Measurements from ENCODE around the gene TMEM254. TPM values are rescaled to one million over a fixed set of nuclear protein-coding genes. Genes with fewer than 3 reads are reported as not detected.
"Not testable (repeated sequence)": the region's sequence is repeated elsewhere in the genome, so short reads cannot be mapped to it uniquely, and the experiment has no call there.

TMEM254 gene
- total RNA-seq, 1 donor from 2014 or later = 3.0 TPM

DNA sequence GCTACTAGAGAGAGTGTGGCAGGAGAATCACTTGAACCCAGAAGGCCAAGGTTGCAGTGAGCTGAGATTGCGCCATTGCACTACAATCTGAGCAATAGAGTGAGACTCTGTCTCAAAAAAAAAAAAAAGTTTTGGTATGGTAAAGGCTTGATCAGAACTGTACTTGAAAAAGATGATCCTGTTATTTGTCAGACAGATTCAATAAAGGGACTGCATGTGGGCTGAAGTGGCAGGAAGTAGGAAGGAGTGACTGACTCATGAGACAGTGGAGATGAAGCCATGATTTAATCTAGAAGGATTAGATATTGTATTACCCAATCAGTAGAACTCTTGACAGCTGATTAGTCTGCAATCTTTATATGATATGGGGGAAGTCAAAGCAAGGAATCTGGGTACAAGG is 2.7 kb upstream of the TMEM254 start:
- DNase-seq (ENCODE audit: low read depth in 2 of 2) = no peak

DNA sequence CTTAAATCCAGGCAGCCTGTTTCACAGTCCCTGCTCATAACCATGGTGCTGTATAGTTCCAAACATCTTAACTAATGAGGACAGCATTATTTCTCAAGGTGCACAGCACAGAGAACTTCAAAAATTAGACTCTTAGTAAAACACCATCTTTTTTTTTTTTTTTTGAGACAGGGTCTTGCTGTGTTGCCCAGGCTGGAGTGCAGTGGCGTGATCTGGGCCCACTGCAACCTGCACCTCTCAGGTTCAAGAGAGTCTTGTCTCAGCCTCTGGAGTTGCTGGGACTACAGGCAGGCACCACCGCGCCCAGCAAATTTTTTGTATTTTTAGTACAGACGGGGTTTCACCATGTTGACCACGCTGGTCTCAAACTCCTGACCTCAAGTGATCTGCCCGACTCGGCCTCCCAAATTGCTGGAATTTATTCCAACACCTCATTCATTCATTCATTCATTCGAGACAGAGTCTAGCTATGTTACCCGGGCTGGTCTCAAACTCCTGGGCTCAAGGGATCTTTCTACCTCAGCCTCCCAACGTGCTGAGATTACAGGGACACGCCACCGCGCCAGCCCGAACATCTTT is 507 bp upstream of the TMEM254 start:
- DNase-seq (ENCODE audit: low read depth in 2 of 2) = no peak

DNA sequence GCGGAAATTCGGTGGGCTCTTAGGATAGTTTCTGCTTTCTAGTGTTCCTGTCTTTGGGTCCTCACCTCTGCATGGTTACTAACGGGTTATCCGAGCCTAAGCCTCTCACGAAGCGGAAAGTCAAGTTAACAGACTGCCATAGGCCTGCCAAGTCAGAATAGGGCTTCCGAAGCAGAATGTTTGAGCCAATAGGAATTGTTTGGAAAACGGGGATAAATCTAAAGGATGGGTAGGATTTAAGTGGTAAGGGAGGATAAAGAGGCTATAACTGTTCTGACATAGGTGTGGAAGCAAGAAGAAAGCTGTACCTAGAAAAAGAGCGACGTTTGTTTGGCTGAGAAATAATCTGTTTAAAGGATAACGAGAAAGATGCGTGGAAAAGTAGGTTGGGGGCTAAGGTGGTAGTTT is 851 bp downstream of the TMEM254 start:
- DNase-seq (ENCODE audit: low read depth in 2 of 2) = no peak

DNA sequence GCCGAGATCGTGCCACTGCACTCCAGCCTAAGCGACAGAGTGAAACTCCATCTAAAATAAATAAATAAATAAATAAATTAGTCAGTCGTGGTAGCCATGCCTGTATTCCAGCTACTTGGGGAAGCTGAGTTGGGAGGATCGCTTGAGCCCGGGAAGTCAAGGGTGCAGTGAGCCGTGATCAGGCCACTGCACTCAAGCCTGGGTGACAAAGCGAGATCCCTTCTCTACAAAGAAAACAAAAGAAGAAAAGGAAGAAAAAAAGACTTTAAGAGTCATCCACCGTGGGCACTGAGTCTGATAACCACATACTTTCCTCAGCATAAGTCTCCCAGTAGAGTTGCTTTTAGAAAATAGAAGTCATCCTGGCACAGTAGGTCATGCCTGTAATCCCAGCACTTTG is 2.6 kb downstream of the TMEM254 start:
- no peak for DNase-seq (ENCODE audit: low read depth in 2 of 2)

DNA sequence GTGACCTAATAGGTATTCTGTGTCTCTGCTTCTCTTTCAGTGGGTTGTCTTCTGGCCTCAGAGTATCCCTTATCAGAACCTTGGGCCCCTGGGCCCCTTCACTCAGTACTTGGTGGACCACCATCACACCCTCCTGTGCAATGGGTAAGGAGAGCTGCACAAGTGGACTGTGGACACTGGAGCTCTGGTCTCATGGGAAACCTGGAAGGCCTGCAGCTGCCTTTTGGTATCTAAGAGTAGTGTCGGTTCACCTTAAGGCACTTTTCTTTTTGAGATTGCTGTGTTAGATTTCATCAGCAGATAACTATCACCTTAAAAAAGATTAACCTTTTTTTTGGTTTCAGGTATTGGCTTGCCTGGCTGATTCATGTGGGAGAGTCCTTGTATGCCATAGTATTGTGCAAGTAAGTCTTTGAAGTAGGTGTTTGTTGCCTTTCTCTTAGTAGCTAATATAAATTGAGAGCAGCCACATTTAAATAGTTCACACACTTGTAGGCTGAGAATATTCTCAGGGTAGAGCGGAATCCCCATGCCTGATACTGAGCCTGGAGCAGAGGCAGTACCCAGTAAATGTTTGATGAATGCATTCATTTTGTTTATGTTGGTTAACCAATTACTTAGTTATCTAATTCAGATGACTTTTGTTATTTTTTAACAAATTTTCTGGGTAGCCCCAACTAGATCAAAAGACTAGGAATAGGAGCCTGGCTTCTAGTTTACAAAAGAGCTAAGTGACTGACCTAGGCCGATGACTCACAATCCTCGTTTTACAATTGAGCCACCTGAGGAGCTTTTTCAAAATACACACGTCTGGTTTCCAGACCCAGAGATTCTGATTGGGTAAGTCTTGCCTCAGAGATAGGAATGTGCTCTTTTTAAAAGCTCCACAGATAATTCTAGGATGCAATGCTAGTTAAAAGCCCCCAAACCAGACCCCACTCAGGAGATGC is 3.6 kb downstream of the TMEM254 start:
- DNase-seq (ENCODE audit: low read depth in 2 of 2) = no peak

DNA sequence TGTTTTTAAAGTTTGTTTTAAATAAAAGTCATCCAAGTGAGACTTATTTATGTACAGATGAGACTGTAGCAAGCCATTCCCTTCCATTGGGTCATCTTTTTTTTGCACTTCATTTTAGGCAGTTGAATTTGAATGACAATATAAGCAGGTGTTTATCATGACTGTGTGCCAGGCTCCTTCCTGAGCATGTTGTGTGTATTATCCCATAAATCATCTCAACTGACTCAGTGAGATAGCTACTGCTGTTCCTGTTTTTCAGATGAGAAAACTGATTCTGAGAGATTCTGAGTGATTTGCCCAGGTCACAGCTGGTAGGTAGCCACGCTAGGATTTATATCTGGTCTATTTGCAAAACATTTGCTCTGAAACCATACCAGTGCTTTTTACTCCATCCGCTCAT is 11.7 kb downstream of the TMEM254 start:
- DNase-seq (ENCODE audit: low read depth in 2 of 2) = peak in 1 of 2 donors; percentile 73

DNA sequence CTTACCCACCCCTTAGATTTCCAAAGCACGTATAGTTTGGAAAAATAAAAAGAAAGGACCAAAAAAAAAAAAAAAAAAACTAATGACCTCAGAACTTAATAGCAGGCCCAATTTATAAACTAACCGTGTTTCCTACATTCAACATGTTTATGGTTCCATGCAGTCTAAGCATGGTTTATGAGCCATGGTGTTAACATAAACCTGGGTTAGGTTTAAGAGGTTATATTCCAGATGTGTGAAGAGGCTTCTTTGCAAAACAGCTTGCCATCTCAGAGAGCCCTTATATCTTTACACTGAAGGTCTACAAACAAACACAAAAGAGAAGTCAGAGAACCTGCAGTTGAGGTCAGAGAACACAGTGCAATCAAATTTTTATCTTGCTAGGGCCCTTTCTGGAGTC is 15.8 kb downstream of the TMEM254 start:
- no peak for DNase-seq (ENCODE audit: low read depth in 2 of 2)

DNA sequence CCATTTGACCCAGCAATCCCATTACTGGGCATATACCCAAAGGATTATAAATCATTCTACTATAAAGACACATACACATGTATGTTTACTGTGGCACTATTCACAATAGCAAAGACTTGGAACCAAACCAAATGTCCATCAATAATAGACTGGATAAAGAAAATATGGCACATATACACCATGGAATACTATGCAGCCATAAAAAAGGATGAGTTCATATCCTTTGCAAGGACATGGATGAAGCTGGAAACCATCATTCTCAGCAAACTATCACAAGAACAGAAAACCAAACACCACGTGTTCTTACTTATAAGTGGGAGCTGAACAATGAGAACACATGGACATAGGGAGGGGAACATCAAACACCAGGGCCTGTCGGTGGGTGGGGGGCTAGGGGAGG is 19.8 kb downstream of the TMEM254 start:
- DNase-seq (ENCODE audit: low read depth in 2 of 2) = not testable (repeated sequence)

DNA sequence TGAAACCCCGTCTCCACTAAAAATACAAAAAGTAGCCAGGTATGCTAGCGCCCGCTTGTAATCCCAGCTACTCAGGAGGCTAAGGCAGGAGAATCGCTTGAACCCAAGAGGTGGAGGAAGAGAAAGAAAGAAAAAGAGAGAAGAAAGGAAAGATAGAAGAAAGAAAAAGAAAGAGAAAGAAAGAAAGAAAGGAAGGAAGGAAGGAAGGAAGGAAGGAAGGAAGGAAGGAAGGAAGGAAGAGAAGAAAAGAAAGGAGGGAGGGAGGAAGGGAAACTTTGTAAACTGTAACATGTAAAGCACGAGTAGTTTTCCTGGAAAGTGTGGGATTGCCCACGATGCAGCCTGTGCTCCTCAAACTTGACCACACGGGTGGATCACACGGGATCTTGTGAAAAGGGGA is 20.8 kb downstream of the TMEM254 start:
- not testable (repeated sequence) for DNase-seq (ENCODE audit: low read depth in 2 of 2)

DNA sequence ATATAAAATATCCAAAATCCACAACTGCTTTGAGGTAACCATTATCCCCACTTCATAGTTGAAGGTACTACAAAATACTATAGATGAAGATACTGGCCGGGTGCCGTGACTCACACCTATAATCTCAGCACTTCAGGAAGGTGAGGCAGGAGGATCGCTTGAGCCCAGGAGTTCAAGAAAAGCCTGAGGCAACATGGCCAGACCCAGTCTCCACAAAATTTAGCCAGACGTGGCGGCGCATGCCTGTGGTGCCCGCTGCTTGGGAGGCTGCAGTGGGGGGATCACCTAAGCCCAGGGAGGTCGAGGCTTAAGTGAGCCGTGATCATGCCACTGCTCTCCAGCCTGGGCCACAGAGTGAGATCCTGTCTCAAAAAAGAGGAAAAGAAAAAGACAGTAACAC is 21.7 kb downstream of the TMEM254 start:
- DNase-seq (ENCODE audit: low read depth in 2 of 2) = no peak

DNA sequence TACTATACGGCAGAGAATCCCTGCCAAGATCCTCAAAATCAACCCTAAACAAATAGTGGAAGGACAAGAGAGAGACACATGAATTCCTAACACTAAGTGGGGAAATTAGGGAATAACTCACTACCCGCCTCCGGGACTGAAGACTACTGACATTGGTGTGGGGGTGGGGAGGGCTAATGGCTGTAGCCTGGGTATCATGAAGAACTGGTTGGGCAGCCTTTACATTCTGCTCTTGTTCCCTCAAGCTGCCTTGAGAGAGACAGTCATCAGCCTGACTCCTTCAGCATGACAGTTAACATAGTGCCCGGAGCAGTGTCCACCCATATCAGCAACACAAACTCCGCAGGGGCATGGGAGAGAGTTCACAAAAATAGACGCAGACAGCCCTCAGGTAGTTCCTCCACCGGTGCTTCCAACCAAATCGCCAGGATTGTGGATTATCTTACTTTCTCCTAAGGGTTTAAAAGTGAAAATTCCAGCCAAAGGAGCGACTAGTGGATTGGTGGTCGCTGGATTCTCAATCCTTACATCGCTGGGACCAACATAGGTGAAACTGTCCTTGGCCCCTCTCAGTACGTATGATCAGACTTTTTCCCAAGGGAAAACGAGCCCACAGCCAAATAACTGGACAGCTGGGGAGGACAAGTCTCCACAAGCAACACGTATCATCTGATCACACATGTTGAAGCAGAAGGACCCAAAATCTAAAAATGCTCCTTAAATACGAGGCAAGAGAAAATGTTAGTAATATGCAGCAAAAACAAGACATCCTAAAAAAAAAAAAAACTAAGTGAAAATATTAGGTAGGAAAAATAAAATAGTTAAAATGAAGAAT is 22.6 kb downstream of the TMEM254 start:
- DNase-seq (ENCODE audit: low read depth in 2 of 2) = no peak

DNA sequence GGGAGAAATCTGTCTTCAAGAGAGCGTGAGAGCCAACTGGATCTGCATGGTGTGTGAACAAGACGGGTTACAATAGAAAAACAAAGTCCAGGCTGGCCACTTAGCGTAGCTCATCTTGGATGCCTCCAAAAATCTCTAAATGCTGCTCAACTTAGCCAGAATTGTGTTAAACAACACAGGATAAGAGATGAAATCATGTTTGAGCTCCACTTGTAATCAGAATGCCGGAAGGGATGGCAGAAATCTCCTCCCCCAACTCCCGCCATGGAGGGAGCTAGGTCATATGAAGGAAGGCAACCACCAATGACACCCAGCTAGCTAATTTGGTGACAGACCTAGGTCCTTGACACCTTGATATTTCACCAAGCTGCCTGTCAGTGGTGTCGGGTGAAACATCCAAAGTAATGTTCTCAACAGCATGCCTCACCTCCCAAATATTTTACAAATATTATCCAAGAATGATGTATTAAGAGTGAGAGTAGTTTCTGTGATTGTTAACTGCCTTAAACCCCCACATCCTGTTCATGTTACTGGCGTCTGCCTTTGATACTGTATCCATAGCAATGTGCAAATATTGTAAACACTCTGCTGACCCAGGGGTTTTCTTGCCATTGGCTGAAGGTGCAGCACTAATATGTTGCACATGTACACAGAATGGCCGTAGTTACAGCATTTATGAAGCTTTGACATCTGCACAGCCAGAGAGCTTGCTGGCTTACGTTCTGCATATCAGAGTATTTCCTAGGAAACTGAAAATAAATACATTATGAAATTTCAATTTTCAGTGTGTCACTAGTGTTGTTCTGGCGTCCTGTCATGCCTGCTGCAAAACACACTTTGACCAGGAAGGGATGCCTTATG is 25.8 kb downstream of the TMEM254 start:
- peak; percentile 17 to 21 for DNase-seq (ENCODE audit: low read depth in 2 of 2)

DNA sequence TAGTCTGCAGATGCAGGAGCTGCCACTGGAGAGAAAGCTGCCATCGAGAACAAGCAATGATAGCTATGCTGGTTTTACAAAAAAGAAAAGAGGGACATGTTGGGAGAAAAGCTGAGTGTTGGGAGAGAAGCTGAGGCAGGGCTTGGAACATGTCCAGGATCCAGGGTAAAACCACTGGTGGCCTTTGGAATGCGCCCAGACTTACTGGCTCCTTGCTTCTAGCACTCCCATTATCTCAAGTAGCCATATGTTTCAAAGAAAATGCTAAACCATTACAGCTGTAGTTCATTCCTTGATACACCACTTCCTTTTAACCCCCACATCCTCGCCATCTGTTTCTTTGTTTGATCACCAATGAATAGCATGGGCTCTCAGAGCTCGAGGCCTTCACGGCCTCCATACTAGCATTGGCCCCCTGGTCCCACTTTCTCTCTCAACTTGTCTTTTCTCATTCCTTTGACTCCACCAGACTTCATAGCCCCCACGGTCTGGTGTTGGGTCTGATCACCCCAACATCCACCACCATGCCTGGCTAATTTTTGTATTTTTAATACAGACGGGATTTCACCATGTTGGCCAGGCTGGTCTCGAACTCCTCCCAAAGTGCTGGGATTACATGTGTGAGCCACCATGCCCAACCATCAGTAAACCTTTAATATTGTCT is 30.2 kb downstream of the TMEM254 start:
- DNase-seq (ENCODE audit: low read depth in 2 of 2) = no peak

DNA sequence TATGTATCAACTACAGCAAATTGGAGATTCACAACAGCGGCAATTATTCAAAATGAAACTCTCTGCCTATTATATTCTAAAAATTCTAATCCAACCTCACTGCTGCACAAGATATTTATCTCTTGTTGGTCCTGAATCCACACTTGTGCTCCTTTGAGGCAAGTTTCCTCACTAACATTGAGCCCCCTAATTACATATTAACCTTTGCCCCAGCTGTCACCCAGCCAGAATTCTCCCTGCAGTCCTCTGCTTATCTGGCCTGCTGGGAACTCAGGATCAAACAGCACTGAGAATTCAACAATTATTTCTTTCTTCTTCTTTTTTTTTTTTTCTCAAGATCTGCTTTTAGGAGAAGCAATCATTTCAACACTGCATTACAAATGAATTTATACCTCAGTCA is 32.5 kb downstream of the TMEM254 start:
- DNase-seq (ENCODE audit: low read depth in 2 of 2) = no peak

DNA sequence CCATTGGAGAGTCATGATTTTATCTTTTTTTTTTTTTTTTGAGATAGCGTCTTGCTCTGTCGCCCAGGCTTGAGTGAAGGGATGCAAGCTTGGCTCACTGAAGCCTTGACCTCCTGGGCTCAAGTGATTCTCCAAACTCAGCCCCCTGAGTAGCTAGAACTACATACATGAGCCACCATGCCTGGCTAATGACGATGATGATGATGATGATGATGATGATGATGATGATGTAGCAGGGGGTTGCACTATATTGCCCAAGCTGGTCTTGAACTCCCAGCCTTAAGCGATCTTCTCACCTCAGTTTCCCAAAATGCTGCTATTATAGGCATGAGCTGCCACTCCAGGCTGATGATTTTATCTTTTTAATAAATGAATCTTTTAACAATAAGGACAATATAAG is 40.2 kb downstream of the TMEM254 start:
- no peak for DNase-seq (ENCODE audit: low read depth in 2 of 2)

DNA sequence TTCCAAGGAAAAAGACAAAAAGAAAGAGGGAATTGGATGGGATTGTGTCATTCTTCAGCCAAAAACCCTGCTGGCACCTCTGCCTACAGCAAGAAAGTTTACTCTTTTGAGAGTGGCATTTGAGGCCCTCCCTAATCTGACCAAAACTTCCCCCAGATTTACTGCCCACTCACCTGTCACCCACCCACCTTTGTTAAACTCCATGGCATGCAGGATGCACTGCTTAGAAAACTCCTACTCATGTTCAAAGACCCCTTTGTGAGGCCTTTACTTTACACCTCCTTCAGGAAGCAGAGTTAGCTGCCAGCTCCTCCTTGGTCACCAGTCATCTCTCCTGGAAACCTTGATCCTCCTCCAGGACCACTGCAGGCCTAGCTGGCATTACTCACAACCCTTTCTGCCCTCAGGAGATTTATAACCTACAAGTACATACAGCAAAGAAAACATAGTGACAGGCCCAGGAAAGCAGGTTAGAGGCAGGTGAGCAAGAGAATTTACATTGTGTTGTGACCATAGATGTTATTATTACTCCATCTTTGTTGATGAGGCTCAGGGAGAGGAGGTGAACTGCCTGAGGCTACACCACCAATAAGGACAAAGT is 43.7 kb downstream of the TMEM254 start:
- DNase-seq (ENCODE audit: low read depth in 2 of 2) = no peak

DNA sequence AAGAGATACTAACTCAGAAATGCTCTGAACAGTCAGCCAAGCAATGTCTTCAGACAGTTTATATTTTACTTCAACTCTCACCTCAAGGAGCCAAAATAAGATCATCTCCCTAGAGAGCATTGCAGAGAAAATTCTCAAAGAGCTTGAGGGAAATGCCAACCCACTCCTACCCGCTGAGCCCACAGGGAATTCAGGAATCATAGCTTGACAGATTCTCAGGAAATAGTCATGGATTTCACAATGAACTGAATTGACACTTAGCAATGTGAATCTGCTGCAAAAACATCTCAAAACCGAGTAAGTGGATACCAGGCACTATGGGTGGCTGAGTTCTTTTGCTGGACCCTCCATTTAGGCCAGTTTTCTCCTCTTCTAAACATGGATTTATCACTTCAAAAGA is 44.3 kb downstream of the TMEM254 start:
- no peak for DNase-seq (ENCODE audit: low read depth in 2 of 2)

DNA sequence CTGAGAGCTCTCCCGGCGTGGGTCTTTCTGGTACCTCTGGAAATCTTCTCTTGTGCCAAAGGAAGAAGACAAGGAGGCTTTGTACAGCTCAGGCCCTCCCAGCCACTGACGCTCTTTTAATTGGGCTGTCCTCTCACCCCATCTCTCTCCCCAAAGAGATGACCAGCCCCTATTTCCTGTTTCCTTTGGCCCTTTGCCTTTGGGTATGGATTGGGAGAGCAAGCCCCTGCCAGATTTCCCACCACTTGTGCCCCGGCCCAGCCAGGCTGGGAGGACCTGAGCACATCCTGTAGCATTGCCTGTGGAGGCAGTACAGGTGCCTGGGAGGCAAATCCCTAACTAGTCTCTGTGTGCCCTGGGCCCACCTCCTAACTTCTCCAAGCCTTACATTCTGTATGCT is 48.4 kb downstream of the TMEM254 start:
- no peak for DNase-seq (ENCODE audit: low read depth in 2 of 2)

DNA sequence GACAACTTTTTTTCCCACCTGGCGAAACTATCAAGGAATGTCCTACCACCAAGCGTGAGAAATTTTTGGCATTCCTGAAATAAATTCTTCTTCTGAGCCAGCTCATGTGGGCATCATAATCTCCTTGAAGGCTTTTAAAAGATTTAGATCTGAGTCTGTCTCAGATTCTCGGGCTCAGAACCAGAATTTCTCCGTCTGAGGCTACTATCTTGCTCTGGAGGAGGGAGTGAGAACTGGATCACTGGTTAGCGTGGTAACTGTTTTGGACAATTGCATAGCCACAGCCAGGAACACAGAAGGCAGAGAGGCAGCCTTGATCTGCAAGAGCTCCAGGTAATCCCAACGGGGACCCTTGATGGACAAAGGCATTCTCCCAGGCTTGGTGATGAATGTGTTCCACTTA is 53.0 kb downstream of the TMEM254 start:
- DNase-seq (ENCODE audit: low read depth in 2 of 2) = no peak
